ENCODE results near the gene DHRS12. TPM values are rescaled to one million over a fixed set of nuclear protein-coding genes. Genes with fewer than 3 reads are reported as not detected.
A peak's percentile ranks its signal among the peaks of the same experiment; 100 is the strongest.

The DHRS12 gene
- total and polyA plus RNA-seq, 9 donors: 9.4 to 16.2 (median 12.1) TPM

DNA sequence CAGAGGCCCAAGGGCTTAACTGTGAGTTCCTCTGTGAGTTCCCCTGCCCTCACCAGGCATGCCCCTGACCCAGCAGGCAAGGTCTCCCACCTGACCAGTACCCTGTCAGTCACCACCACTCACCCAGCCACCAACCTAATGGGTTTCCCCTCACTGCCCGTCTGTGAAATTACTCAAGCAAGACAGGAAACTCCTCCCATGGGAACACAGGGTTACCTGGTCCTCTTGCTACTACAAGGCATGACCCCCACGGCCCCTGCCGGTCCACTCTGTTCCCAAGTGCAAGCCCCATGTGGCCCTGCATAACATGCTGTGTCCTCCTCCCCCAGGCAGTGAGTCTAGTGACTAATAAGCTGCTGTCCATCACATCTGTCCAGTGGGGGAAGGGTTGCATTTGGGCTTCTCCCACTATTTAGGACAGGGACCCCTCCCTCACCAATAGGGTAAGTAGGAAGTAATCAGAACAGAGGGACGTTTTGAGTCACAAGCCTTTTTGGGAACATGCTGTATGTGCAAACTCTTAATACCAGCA, 8.0 kb upstream of the DHRS12 start:
- no peak overlapping the region for H3K4me3 ChIP-seq (ENCODE audit: low read length)
- no peak overlapping the region for H3K27ac ChIP-seq (ENCODE audit: low read length)
- DNase-seq: peak; percentile 44
- no peaks in the 10 kb centered on the region for H3K36me3 ChIP-seq (ENCODE audit: control insufficient read depth, insufficient read depth, low read length)
- peaks cover 2% of the 10 kb centered on the region for H3K4me1 ChIP-seq (ENCODE audit: control insufficient read depth, insufficient read depth, low read length)
- 60% methylated on average over 3 of the region's 4 CpGs for WGBS (ENCODE audit: insufficient coverage)
- no peaks in the 10 kb centered on the region for H3K9me3 ChIP-seq (replicated peaks; ENCODE audit: control insufficient read depth, low read depth, low read length)
- H3K27me3 ChIP-seq (ENCODE audit: control insufficient read depth, insufficient read depth, low read length): peaks cover 3% of the 10 kb centered on the region

DNA sequence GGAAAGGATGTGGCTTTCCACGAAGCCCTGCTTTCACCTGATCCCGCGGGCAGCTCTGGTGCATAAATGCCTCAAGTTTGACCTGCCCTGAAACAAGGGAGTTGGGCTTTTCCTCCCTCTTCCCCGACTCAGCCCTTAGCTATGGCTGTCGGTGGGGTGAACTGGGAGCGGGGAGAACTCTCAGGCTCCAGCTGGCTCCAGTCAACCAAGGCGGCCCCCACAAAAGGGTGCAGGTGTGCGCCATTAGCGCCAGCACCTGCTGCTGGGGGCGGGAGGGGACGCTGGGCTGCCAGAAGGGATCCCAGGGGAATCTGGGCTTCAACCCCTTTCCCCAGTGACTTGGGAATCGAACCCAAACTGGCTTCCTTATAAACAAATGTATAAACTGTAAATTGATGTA, 7.1 kb upstream of the DHRS12 start:
- H3K27ac ChIP-seq (ENCODE audit: low read length): no peak overlapping the region
- H3K27me3 ChIP-seq (ENCODE audit: control insufficient read depth, insufficient read depth, low read length): peaks cover 2% of the 10 kb centered on the region
- peaks cover 2% of the 10 kb centered on the region for H3K4me1 ChIP-seq (ENCODE audit: control insufficient read depth, insufficient read depth, low read length)
- WGBS (ENCODE audit: insufficient coverage): 65% methylated on average over 7 of the region's 12 CpGs
- no peaks in the 10 kb centered on the region for H3K36me3 ChIP-seq (ENCODE audit: control insufficient read depth, insufficient read depth, low read length)
- H3K4me3 ChIP-seq (ENCODE audit: low read length): no peak overlapping the region
- no peak for DNase-seq
- H3K9me3 ChIP-seq (replicated peaks; ENCODE audit: control insufficient read depth, low read depth, low read length): no peaks in the 10 kb centered on the region

DNA sequence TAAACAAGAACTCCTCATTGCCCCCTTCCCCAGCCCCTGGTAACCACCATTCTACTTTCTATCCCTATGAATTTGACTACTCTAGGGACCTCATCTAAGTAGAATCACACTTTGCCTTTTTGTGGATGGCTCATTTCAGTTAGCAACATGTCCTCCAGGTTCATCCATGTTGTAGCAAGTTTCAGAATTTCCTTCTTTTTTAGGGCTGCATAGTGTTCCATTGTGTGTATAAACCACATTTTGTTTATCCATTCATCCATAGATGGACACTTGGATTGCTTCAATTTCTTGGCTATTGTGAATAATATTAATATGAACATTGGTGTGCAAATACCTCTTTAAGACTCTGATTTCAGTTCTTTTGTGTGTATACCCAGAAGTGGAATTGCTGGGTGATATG, 4.8 kb upstream of the DHRS12 start:
- peaks cover 3% of the 10 kb centered on the region for H3K4me1 ChIP-seq (ENCODE audit: control insufficient read depth, insufficient read depth, low read length)
- no peaks in the 10 kb centered on the region for H3K9me3 ChIP-seq (replicated peaks; ENCODE audit: control insufficient read depth, low read depth, low read length)
- H3K36me3 ChIP-seq (ENCODE audit: control insufficient read depth, insufficient read depth, low read length): no peaks in the 10 kb centered on the region
- no peak overlapping the region for H3K4me3 ChIP-seq (ENCODE audit: low read length)
- no peak for DNase-seq
- H3K27ac ChIP-seq (ENCODE audit: low read length): no peak overlapping the region
- H3K27me3 ChIP-seq (ENCODE audit: control insufficient read depth, insufficient read depth, low read length): no peaks in the 10 kb centered on the region

DNA sequence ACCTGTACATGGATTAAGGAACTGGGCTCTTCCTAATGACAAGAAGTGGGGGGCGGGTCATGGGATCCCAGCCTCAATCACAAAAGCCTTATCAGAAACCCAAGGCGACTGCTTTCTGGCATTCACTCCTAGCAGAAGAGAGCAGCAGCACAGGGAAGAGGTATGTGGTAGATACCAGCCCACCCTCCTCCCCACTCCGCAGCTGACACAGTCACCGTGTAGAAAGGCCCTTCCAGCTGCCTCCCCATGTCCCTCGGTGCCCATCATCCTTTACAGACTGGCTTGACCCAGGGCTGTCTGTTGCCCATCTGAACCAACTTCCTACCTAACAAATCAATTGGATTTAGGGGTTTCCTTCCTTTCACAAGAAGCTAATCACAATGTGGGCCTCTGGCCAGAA, 3.1 kb upstream of the DHRS12 start:
- no peak overlapping the region for H3K4me3 ChIP-seq (ENCODE audit: low read length)
- H3K27ac ChIP-seq (ENCODE audit: low read length): no peak overlapping the region
- WGBS (ENCODE audit: insufficient coverage): no CpG with 5 or more reads among the region's 5 CpGs
- H3K4me1 ChIP-seq (ENCODE audit: control insufficient read depth, insufficient read depth, low read length): peaks cover 17% of the 10 kb centered on the region
- no peaks in the 10 kb centered on the region for H3K9me3 ChIP-seq (replicated peaks; ENCODE audit: control insufficient read depth, low read depth, low read length)
- DNase-seq: no peak
- H3K27me3 ChIP-seq (ENCODE audit: control insufficient read depth, insufficient read depth, low read length): no peaks in the 10 kb centered on the region
- H3K36me3 ChIP-seq (ENCODE audit: control insufficient read depth, insufficient read depth, low read length): no peaks in the 10 kb centered on the region

DNA sequence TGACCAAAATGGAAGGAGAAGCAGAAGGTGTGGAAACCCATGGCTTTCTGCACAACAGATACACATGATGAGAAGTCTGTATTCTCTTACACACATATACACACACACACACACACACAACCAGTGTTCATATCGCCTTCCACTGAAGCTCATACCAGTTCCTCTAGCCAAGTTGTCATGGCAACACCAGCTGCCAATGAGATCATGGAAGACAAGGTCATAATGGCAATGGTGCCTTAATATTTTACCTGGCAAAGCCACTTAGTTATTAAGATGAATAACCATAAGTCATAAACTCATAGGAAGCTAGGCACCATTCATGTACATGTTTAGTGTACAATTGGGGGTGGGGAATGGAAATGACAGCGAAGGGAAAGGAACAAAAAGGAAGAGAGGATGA, 2.6 kb upstream of the DHRS12 start:
- no peaks in the 10 kb centered on the region for H3K9me3 ChIP-seq (replicated peaks; ENCODE audit: control insufficient read depth, low read depth, low read length)
- H3K27me3 ChIP-seq (ENCODE audit: control insufficient read depth, insufficient read depth, low read length): no peaks in the 10 kb centered on the region
- H3K4me3 ChIP-seq (ENCODE audit: low read length): no peak overlapping the region
- H3K27ac ChIP-seq (ENCODE audit: low read length): no peak overlapping the region
- WGBS (ENCODE audit: insufficient coverage): 89% methylated on average over 1 of the region's 2 CpGs
- H3K4me1 ChIP-seq (ENCODE audit: control insufficient read depth, insufficient read depth, low read length): peaks cover 22% of the 10 kb centered on the region
- peak; percentile 59 for DNase-seq
- H3K36me3 ChIP-seq (ENCODE audit: control insufficient read depth, insufficient read depth, low read length): no peaks in the 10 kb centered on the region

DNA sequence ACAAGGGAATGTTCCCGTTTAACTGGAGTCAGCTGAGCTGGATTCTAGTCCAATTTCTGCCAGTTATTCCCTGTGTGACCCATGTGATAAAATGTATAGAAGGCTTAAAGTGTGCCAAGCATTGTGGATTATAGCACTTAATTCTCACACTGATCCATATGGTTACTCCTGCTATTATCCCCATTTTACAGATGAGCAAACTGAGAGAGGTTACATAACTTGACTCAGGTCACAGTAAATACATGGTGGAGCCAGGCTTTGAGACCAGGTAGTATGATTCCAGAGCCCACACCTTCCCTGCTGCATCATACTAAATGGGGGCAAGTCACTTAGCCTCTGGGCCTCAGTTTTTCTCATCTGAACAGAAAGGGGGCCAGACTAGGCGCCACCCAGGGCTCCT, 2.0 kb upstream of the DHRS12 start:
- Histone ChIP-seq H3K4me3 (ENCODE audit: low read length) (no peak overlapping the region), H3K27ac (ENCODE audit: low read length) (no peak overlapping the region), H3K9me3 (replicated peaks; ENCODE audit: control insufficient read depth, low read depth, low read length) (no peaks in the 10 kb centered on the region), H3K36me3 (ENCODE audit: control insufficient read depth, insufficient read depth, low read length) (no peaks in the 10 kb centered on the region), H3K4me1 (ENCODE audit: control insufficient read depth, insufficient read depth, low read length) (peaks cover 27% of the 10 kb centered on the region), H3K27me3 (ENCODE audit: control insufficient read depth, insufficient read depth, low read length) (no peaks in the 10 kb centered on the region)
- no CpG with 5 or more reads among the region's 2 CpGs for WGBS (ENCODE audit: insufficient coverage)
- no peak for DNase-seq

DNA sequence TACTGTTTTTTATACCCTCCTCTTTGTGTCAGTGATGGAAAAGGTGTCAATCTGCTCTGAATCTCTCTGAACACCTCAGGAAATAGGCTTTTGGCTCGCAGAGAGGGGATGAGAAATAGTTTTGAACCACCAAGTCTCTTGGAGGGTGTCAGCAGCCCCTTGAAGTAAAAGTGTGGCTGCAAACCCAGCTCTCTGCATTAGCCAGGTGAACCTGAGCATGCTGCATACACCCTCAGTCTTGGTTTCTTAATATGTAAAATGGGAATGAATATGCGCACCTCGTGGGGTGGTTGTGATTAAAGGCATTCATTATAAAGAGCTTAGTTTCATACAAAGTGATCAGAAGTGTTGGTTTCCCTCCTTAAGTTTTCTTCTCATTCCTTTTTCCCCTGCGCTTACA, 1.4 kb upstream of the DHRS12 start:
- no peaks in the 10 kb centered on the region for H3K27me3 ChIP-seq (ENCODE audit: control insufficient read depth, insufficient read depth, low read length)
- H3K27ac ChIP-seq (ENCODE audit: low read length): peak overlapping the region; percentile 8
- no peak overlapping the region for H3K4me3 ChIP-seq (ENCODE audit: low read length)
- no peak for DNase-seq
- H3K4me1 ChIP-seq (ENCODE audit: control insufficient read depth, insufficient read depth, low read length): peaks cover 33% of the 10 kb centered on the region
- WGBS (ENCODE audit: insufficient coverage): 30% methylated on average over 1 of the region's 4 CpGs
- H3K9me3 ChIP-seq (replicated peaks; ENCODE audit: control insufficient read depth, low read depth, low read length): no peaks in the 10 kb centered on the region
- H3K36me3 ChIP-seq (ENCODE audit: control insufficient read depth, insufficient read depth, low read length): no peaks in the 10 kb centered on the region

DNA sequence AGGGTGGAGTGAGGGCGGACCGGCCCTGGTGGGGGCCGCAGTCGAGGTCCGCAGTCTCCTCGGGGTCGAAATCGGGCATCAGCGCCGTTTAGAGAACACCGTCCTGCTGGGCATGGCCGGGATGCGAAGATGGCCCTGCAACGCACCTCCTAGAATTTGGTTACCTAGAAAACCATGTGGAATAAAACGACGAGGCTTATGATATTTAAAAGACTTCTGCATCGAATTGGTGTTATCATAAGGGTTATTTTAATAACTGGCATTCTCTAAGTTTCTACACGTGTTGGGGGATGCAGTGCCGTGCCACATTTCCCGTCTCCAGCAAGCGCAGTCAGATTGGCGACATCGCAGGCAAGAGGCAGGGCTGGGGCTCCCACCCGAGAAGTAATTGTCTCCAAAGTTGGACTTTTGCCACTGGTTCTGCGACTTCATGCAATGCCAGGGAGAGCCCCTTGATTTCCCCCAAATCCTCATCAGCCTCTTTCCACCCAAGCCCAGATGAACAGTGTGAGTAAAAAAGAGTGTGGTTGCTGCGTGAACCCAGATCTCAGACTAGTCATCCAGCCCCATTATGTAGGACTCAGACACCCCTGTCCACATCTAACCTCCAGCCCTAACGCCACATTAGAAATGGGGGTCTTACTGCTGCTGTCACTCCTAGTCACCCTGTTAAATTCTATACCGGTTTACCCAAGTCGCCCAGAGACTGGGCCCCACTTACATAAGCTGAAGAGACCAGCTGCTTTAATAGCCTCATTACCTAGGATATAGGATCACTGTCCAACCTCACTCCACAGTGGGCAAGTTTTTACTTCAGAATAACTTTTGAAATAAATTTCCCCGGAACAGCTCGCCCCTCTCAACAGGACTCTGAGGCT, 571 bp upstream of the DHRS12 start:
- H3K9me3 ChIP-seq (replicated peaks; ENCODE audit: control insufficient read depth, low read depth, low read length): no peaks in the 10 kb centered on the region
- peak overlapping the region; percentile 97 for H3K27ac ChIP-seq (ENCODE audit: low read length)
- no peaks in the 10 kb centered on the region for H3K36me3 ChIP-seq (ENCODE audit: control insufficient read depth, insufficient read depth, low read length)
- no peaks in the 10 kb centered on the region for H3K27me3 ChIP-seq (ENCODE audit: control insufficient read depth, insufficient read depth, low read length)
- DNase-seq: peak; percentile 61
- H3K4me1 ChIP-seq (ENCODE audit: control insufficient read depth, insufficient read depth, low read length): peaks cover 34% of the 10 kb centered on the region
- peak overlapping the region; percentile 87 for H3K4me3 ChIP-seq (ENCODE audit: low read length)
- 13% methylated on average over 24 of the region's 31 CpGs for WGBS (ENCODE audit: insufficient coverage)

DNA sequence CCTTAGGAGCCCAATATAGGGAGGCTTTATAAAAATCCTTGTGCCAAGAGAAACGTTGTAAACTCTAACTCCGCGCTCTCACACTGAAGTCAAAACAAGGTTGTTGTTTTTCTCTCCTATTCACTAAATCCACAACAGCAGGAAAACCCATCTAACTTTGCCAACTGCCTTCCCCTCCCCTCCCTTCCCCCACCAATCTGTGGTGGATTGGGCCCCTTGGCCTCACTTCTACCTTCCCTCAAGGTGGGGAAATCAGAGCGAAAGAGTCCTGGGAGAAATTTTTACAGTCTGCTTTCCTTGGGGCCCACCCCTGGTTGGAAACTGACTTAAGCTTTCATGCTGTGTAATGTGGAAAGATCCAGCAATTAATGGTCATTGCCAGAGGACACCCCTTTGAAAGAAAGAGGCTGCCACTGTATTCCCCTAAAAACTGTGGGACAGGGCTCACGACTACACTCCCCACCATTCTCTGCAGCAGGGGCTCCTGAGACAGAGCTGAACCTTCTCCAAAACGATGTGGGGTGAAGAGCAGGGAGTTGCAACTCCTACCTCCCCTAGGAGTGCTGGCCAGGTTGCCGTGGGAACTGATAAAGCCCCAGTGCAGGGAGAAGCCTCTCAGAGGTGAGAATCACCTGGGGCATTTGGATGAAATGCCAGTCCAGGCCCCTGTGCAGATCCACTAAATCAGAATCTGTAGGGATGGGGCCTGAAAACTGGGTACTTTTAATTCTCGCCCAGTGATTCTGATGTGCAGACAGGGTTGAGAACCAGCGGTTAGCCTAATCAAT, 1.1 kb downstream of the DHRS12 start:
- peak overlapping the region; percentile 97 for H3K27ac ChIP-seq (ENCODE audit: low read length)
- peaks cover 34% of the 10 kb centered on the region for H3K4me1 ChIP-seq (ENCODE audit: control insufficient read depth, insufficient read depth, low read length)
- H3K27me3 ChIP-seq (ENCODE audit: control insufficient read depth, insufficient read depth, low read length): no peaks in the 10 kb centered on the region
- peak; percentile 48 for DNase-seq
- H3K36me3 ChIP-seq (ENCODE audit: control insufficient read depth, insufficient read depth, low read length): peaks cover 14% of the 10 kb centered on the region
- H3K9me3 ChIP-seq (replicated peaks; ENCODE audit: control insufficient read depth, low read depth, low read length): no peaks in the 10 kb centered on the region
- H3K4me3 ChIP-seq (ENCODE audit: low read length): peak overlapping the region; percentile 87
- WGBS (ENCODE audit: insufficient coverage): 32% methylated on average over 2 of the region's 9 CpGs

DNA sequence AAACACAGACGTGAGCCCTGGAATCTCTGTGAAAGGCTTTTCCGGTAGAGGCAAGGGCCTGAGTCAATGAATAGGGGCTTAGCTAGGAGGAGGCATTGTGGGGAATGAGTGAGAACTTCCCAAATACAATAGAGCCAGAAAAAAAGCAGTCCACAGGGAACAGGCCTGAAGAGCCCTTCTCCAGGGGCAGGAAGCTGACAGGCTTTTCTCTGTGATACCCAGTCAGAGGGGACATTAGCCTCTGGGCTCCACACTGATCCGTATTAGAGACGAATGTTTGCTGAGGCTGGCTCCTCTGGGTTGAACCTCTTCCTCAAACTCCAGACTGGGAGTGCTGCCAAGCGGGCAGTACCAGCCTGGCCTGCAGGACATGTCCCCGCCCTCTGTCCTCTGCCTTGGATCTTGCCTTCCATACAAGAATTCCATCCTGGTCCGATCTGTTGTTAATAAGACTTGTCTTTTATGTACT, 2.3 kb downstream of the DHRS12 start:
- 79% methylated on average over 2 of the region's 7 CpGs for WGBS (ENCODE audit: insufficient coverage)

More for the DNA sequence above, 2.3 kb downstream of the DHRS12 start:
- Histone ChIP-seq H3K27me3 (ENCODE audit: control insufficient read depth, insufficient read depth, low read length) (no peaks in the 10 kb centered on the region), H3K9me3 (replicated peaks; ENCODE audit: control insufficient read depth, low read depth, low read length) (no peaks in the 10 kb centered on the region), H3K4me1 (ENCODE audit: control insufficient read depth, insufficient read depth, low read length) (peaks cover 34% of the 10 kb centered on the region), H3K4me3 (ENCODE audit: low read length) (no peak overlapping the region), H3K27ac (ENCODE audit: low read length) (peak overlapping the region; percentile 25), H3K36me3 (ENCODE audit: control insufficient read depth, insufficient read depth, low read length) (peaks cover 18% of the 10 kb centered on the region)
- DNase-seq: peak; percentile 73
